ENCODE results near the gene MRPL43. TPM values are rescaled to one million over a fixed set of nuclear protein-coding genes. Genes with fewer than 3 reads are reported as not detected.

MRPL43 gene
- total RNA-seq, 1 donor from 2014 or later = 37.9 TPM

DNA sequence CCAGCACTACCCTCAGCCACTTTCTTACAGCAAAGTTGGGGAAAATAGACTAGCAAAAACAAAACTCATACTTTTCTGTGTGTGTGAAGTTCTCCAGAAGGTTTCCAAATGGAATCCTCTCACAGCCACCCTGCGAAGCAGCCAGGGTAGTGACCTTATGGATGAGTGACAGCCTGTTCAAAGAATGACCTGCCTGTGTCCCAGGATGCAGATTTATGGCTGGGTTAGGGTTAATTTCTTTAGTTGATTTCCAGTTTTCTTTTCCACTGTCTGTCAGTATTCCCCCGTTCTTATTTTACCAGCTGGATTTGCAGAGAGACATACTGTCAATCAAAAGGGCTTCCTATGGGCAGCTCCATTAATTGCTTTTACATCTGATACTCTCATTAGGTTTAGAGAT lies 20.4 kb downstream of the MRPL43 start:
- DNase-seq = no peak

DNA sequence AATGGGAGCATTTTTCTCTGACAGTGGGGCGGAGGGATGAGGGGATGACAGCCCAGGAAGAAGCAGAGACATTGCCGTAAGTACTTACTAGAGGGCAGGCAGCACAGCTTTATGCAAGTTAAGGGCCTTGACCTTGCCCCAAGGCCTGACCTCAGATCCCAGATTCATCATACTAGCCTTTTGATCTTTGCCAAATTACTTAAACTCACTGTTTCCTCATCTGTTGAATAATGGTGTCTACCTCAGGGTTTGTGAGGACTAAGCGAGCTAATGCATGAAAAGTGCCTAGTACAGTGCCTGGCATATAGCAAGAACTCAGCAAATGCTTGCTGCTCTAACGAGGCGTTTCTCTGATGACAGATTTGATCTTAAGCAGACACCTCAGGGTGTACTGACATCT lies 21.5 kb downstream of the MRPL43 start:
- DNase-seq = no peak

GRCh38 chr10:100963826-100964225 lies 23.5 kb downstream of the MRPL43 start:
- DNase-seq = no peak

- no peak for DNase-seq
These were observed 24.8 kb downstream of the MRPL43 start for GRCh38 chr10:100962351-100963080.

DNA sequence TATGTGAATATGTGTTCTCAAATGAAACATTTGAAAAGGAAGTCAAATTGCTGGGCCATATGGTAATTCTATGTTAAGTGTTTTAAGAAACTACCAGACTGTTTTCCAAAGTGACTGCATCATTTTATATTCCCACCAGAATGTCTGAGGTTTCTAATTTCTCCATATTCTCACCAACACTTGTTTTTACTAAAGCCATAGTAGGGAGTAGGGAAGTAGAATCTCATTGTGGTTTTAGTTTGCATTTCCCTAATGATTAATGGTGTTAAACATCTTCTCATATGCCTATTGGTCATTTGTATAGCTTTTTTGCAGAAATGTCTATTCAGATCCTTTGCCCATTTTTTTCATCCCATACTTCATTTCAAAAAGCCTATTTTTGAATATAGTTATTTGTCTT lies 27.0 kb downstream of the MRPL43 start:
- no peak for DNase-seq

- no peak for DNase-seq
These were observed 38.4 kb downstream of the MRPL43 start for GRCh38 chr10:100948916-100949315.

DNA sequence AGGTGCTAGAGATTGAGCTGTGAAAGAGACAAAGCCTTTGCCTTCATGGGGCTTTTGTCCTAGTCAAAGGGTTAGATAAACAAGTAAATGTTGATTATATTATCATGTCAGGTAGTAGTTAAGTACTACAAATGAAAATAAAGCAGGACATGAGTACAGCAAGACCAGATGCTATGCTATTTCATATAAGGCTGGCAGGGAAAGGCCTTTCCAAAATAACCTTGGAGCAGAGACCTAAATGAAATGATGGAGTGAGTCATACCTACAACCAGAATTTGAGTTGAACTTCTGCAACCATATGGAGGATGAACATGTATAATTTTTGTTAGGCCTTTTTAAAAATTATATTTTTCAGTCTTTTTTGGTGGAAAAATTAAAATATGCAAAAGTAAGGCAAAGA lies 41.5 kb downstream of the MRPL43 start:
- DNase-seq = no peak

DNA sequence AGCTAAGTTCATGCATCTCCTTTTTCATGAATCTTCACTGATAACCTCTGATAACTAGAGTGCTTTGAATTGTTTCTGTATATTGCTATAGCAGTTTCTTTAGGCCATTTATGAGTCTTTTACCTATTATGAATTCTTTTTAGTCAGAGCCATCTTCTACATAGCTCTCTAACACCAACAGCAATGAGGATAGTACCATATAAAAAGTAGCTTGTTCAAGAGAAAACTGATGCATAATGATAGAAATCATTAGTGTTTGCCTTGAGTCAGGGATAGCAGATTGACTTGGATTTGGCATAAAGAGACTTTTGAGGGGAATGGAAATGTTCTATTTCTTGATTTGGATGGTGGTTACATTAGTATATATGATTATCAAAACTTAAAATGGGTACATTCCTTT lies 43.8 kb downstream of the MRPL43 start:
- DNase-seq = no peak

- no peak for DNase-seq
These were observed 45.1 kb downstream of the MRPL43 start for GRCh38 chr10:100942229-100942628.

- no peak for DNase-seq
These were observed 47.4 kb downstream of the MRPL43 start for GRCh38 chr10:100939763-100940344.

Small RNAs within 50 kb of the gene (small RNA-seq; reads per million reads assigned to genes)
- gene MIR608 = not detected

Other genes with a start within 250 kb of the MRPL43 start
- not detected for gene PAX2, start 241.9 kb downstream of the MRPL43 start, total RNA-seq
- 61.9 TPM for gene SLF2, start 74.5 kb downstream of the MRPL43 start, total RNA-seq
- gene SEMA4G, start 18.0 kb downstream of the MRPL43 start, total RNA-seq = 8.0 TPM
- 4.7 TPM for gene TWNK, start within 50 bp of the MRPL43 start, total RNA-seq
- 15.4 TPM for gene LZTS2, start 12.3 kb upstream of the MRPL43 start, total RNA-seq
- gene PDZD7, start 43.6 kb upstream of the MRPL43 start, total RNA-seq = 4.5 TPM
- 44.0 TPM for gene SFXN3, start 43.7 kb upstream of the MRPL43 start, total RNA-seq
- 1.4 TPM for gene KAZALD1, start 74.5 kb upstream of the MRPL43 start, total RNA-seq
- gene TLX1, start 143.8 kb upstream of the MRPL43 start, total RNA-seq = not detected
- gene LBX1, start 242.0 kb upstream of the MRPL43 start, total RNA-seq = not detected

All from occipital lobe (tissue), 3 donors.